Nephron progenitor cell (in vitro differentiated cells): ENCODE measurements around the gene OR6X1.
A peak's percentile ranks its signal among the peaks of the same experiment; 100 is the strongest.

Experiments used
- DNase-seq: peaks from one replicate; pipeline ENCODE4 v3.0.0; 2021
- H3K27ac Mint-ChIP-seq: 2 replicates; pipeline ENCODE4 v1.8.0; 2021; ENCODE audit warnings: mild to moderate bottlenecking, moderate library complexity, mixed read lengths
- H3K27me3 Mint-ChIP-seq: 2 replicates; pipeline ENCODE4 v1.8.0; 2021; ENCODE audit warnings: mild to moderate bottlenecking, low read depth, mixed read lengths; ENCODE audit not compliant: poor library complexity
- H3K36me3 Mint-ChIP-seq: 2 replicates; pipeline ENCODE4 v1.8.0; 2021; ENCODE audit warnings: low read depth, mixed read lengths
- H3K4me1 Mint-ChIP-seq: 2 replicates; pipeline ENCODE4 v1.8.0; 2021; ENCODE audit warnings: mixed read lengths
- H3K4me3 Mint-ChIP-seq: 2 replicates; pipeline ENCODE4 v1.8.0; 2021; ENCODE audit warnings: mild to moderate bottlenecking, moderate library complexity, mixed read lengths
- H3K9me3 Mint-ChIP-seq: 2 replicates; pipeline ENCODE4 v1.8.0; 2021; ENCODE audit warnings: mild to moderate bottlenecking, moderate library complexity, mixed read lengths
- TF ChIP-seq, protein P1 (sequence below): fragments of 200-600 bp; sonication (generic); IDR thresholded peaks from 2 replicates; pipeline ENCODE4 v1.5.0; 2021; ENCODE audit warnings: antibody characterized with exemption

Gene OR6X1, protein sequence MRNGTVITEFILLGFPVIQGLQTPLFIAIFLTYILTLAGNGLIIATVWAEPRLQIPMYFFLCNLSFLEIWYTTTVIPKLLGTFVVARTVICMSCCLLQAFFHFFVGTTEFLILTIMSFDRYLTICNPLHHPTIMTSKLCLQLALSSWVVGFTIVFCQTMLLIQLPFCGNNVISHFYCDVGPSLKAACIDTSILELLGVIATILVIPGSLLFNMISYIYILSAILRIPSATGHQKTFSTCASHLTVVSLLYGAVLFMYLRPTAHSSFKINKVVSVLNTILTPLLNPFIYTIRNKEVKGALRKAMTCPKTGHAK

DNA sequence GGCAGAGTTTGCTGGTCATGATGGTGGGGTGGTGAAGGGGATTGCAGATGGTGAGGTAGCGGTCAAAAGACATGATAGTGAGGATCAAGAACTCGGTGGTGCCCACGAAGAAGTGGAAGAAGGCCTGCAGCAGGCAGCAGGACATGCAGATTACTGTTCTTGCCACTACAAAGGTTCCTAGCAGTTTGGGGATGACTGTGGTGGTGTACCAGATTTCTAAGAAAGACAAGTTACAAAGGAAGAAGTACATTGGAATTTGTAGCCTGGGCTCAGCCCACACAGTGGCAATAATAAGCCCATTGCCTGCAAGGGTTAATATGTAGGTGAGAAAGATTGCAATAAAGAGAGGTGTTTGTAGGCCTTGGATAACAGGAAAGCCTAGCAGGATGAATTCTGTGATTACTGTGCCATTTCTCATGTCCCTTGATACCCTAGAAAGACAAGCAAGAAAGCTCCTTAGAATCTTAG is at the start of gene OR6X1:
OR6X1 (minus strand) TSS at position 418 of the 468 bp plus-strand sequence; CDS start at position 418, 0 bp downstream.
- no peak for DNase-seq
- H3K9me3 Mint-ChIP-seq, result no peaks in the 10 kb centered on the region

DNA sequence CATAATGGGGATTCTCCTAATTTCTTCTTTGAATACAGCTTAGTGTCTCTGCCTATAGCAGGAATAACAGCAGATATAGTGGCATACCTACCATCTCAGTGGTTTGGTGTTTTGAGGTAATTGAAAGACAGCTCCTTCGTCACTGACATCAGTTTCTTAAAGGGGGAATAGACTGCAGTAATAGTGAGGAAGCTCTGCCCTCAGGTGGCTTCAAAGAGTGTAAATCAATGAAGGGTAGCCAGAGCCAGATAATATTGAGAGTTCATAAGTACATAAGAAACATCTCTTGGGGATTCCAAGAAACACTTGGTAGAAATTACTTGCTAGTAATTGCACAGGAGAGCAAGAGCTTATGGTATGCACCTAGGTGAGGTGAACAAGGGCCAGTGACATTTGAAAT is 47.4 kb upstream of the OR6X1 start:
- Mint-ChIP-seq H3K27ac (peak overlapping the region; percentile 6), H3K27me3 (no peaks in the 10 kb centered on the region), H3K4me1 (peaks cover 4% of the 10 kb centered on the region), H3K36me3 (no peaks in the 10 kb centered on the region), H3K9me3 (no peaks in the 10 kb centered on the region), H3K4me3 (no peak overlapping the region)
- TF ChIP-seq, protein P1, sequence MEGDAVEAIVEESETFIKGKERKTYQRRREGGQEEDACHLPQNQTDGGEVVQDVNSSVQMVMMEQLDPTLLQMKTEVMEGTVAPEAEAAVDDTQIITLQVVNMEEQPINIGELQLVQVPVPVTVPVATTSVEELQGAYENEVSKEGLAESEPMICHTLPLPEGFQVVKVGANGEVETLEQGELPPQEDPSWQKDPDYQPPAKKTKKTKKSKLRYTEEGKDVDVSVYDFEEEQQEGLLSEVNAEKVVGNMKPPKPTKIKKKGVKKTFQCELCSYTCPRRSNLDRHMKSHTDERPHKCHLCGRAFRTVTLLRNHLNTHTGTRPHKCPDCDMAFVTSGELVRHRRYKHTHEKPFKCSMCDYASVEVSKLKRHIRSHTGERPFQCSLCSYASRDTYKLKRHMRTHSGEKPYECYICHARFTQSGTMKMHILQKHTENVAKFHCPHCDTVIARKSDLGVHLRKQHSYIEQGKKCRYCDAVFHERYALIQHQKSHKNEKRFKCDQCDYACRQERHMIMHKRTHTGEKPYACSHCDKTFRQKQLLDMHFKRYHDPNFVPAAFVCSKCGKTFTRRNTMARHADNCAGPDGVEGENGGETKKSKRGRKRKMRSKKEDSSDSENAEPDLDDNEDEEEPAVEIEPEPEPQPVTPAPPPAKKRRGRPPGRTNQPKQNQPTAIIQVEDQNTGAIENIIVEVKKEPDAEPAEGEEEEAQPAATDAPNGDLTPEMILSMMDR, result no peak
- no peak for DNase-seq

More for the DNA sequence above, at the start of gene OR6X1:
- peaks cover 14% of the 10 kb centered on the region for H3K27me3 Mint-ChIP-seq
- no peaks in the 10 kb centered on the region for H3K36me3 Mint-ChIP-seq
- TF ChIP-seq, protein P1, result no peak
- H3K27ac Mint-ChIP-seq, result no peak within 1 kb of the TSS
- H3K4me1 Mint-ChIP-seq, result no peaks in the 10 kb centered on the region
- no peak within 1 kb of the TSS for H3K4me3 Mint-ChIP-seq

DNA sequence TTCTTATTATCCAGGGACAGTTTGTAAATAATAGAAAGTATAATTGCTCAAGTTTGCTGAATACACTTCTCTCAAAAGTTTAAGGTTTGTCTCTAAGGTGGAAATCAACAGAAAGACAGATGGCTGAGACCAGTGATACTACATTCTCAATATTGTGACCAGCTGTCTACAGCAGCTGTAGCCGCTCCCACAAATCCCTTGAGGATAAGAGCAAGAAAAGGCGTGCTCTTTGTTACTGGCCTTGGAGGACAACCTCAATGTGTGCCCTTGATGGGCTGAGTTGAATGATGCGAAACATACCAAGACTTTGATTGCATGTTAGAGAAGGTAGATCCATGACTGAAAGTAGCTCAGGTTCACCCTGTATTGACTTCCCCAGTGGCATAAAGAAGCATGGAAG is 45.7 kb upstream of the OR6X1 start:
- H3K36me3 Mint-ChIP-seq, result peaks cover 6% of the 10 kb centered on the region
- no peak for DNase-seq
- H3K4me1 Mint-ChIP-seq, result peaks cover 22% of the 10 kb centered on the region
- H3K27ac Mint-ChIP-seq, result no peak overlapping the region
- H3K4me3 Mint-ChIP-seq, result no peak overlapping the region
- TF ChIP-seq, protein P1, result no peak
- peaks cover 6% of the 10 kb centered on the region for H3K9me3 Mint-ChIP-seq
- H3K27me3 Mint-ChIP-seq, result no peaks in the 10 kb centered on the region

DNA sequence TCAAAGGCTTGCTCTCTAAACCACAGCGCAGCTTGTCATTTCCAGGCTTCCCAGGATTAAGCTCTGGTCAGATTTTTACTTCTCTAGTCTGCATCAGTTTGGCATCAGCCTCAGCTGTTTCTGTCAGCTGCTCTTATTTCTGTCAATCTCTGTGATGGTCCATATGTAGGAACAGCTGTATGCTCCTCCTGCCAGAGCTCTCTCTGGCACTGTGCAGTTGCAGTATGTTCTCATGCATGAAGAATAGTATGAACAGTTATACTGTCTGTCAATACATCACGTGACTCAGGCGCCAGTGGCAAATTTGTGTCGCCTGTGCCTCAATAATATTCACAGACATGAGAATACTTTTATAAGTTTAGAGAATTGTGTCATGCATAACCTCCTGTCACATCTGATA is 45.1 kb upstream of the OR6X1 start:
- H3K4me1 Mint-ChIP-seq, result peaks cover 26% of the 10 kb centered on the region
- H3K36me3 Mint-ChIP-seq, result peaks cover 6% of the 10 kb centered on the region
- no peak overlapping the region for H3K4me3 Mint-ChIP-seq
- TF ChIP-seq, protein P1, result no peak
- H3K9me3 Mint-ChIP-seq, result peaks cover 10% of the 10 kb centered on the region
- H3K27me3 Mint-ChIP-seq, result no peaks in the 10 kb centered on the region
- DNase-seq, result no peak
- H3K27ac Mint-ChIP-seq, result no peak overlapping the region

DNA sequence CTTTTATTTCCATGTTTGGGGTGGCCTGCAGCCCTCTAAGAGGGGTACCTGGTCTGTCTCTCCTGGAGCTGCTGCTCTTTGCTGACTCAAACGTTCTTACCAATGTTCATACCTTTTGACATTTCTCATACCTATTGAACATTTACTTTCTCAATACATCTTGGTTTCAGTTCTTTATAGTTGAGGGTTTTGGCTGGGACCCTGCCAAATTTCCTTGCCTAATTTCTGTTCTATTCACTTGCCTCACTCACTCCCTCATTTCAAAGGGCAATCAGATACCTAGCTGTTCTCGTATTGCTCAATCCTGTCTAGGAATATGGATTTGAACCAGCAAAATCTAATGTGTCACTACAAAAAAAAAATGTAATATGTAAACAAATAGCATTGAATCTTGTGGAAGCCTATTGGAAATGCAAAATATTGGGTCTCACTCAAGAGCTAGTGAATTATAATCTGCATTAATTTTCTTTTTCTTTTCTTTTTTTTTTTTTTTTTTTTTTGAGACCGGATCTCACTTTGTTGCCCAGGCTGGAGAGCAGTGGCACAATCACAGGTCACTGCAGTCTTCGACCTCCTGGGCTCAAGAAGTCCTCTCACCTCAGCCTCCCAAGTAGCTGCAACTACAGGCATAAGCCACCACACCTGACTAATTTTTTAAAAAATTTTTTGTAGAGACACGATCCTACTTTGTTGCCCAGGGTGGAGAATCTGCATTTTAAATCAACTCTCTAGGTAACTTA is 44.4 kb upstream of the OR6X1 start:
- H3K27ac Mint-ChIP-seq, result peak overlapping the region; percentile 27
- H3K36me3 Mint-ChIP-seq, result peaks cover 6% of the 10 kb centered on the region
- H3K9me3 Mint-ChIP-seq, result peaks cover 14% of the 10 kb centered on the region
- H3K27me3 Mint-ChIP-seq, result no peaks in the 10 kb centered on the region
- TF ChIP-seq, protein P1, result no peak
- peaks cover 26% of the 10 kb centered on the region for H3K4me1 Mint-ChIP-seq
- no peak for DNase-seq
- no peak overlapping the region for H3K4me3 Mint-ChIP-seq
